Measurements from ENCODE around the gene ZFC3H1. TPM values are rescaled to one million over a fixed set of nuclear protein-coding genes. Genes with fewer than 3 reads are reported as not detected.

ZFC3H1 gene
- polyA plus RNA-seq, 3 donors = 12.5 to 57.0 (median 16.3) TPM

DNA sequence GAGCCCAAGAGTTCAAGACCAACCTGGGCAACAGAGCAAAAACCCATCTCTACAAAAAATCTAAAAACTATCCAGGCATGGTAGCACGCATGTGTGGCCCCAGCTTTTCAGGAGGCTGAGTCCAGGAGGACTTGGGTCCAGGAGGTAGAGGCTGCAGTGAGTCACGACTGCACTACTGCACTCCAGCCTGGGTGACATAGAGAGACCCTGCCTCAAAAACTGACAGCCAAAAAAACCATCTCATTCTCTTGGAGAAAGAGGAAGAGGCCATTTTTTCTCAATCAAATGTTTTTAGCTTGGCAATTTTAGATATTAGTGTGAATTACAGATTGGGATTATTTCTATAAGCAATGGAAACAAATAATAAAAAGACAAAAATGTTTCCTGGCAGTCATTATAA, 38.2 kb downstream of the ZFC3H1 start:
- Histone ChIP-seq H3K27ac (ENCODE audit: low read depth in 1 of 2, low read length in 2 of 2) (no peak overlapping the region), H3K79me2 (ENCODE audit: insufficient read depth, low read length) (peaks cover 18% of the 10 kb centered on the region), H3K9me3 (replicated peaks in 1 of 2; ENCODE audit: control insufficient read depth in 1 of 2, insufficient read depth in 1 of 2, low read length in 2 of 2) (no peaks in the 10 kb centered on the region), H3K4me2 (replicated peaks; ENCODE audit: extremely low read depth, low read length, poor library complexity, severe bottlenecking) (no peak overlapping the region), H2AFZ (ENCODE audit: insufficient read depth, low read depth, low read length, poor library complexity, severe bottlenecking) (no peak overlapping the region), H3K4me1 (ENCODE audit: control insufficient read depth in 1 of 2, insufficient read depth in 2 of 2, low read length in 2 of 2) (peaks cover 0 to 9% of the 10 kb centered on the region in 2 donors), H3K27me3 (ENCODE audit: control insufficient read depth in 2 of 2, insufficient read depth in 2 of 2, low read length in 2 of 2) (no peaks in the 10 kb centered on the region), H3K4me3 (replicated peaks in 1 of 3; ENCODE audit: low read depth in 2 of 3, low read length in 3 of 3) (no peak overlapping the region), H4K20me1 (ENCODE audit: insufficient read depth, low read length) (peaks cover 89% of the 10 kb centered on the region), H3K9ac (ENCODE audit: insufficient read depth, low read length, poor library complexity, severe bottlenecking) (no peak overlapping the region), H3K36me3 (replicated peaks in 1 of 2; ENCODE audit: control insufficient read depth in 1 of 2, insufficient read depth in 2 of 2, low read length in 2 of 2) (peaks cover 94 to 99% of the 10 kb centered on the region in 2 donors)
- no peak for DNase-seq
- Mint-ChIP-seq H3K27ac (peak overlapping the region in 2 of 7 donors; percentile 41 to 71), H3K36me3 (peaks cover 73 to 91% of the 10 kb centered on the region in 2 donors), H3K9me3 (no peaks in the 10 kb centered on the region), H3K4me3 (no peak overlapping the region), H3K4me1 (peaks cover 5% of the 10 kb centered on the region), H3K27me3 (ENCODE audit: low read depth in 3 of 3) (peaks cover 0 to 3% (median 0%) of the 10 kb centered on the region in 3 donors)
- no CpG with 5 or more reads among the region's 2 CpGs for WGBS (ENCODE audit: insufficient coverage)
- intact Hi-C loops (cut with micrococcal nuclease) = no loop called here
- TF ChIP-seq, protein P1, sequence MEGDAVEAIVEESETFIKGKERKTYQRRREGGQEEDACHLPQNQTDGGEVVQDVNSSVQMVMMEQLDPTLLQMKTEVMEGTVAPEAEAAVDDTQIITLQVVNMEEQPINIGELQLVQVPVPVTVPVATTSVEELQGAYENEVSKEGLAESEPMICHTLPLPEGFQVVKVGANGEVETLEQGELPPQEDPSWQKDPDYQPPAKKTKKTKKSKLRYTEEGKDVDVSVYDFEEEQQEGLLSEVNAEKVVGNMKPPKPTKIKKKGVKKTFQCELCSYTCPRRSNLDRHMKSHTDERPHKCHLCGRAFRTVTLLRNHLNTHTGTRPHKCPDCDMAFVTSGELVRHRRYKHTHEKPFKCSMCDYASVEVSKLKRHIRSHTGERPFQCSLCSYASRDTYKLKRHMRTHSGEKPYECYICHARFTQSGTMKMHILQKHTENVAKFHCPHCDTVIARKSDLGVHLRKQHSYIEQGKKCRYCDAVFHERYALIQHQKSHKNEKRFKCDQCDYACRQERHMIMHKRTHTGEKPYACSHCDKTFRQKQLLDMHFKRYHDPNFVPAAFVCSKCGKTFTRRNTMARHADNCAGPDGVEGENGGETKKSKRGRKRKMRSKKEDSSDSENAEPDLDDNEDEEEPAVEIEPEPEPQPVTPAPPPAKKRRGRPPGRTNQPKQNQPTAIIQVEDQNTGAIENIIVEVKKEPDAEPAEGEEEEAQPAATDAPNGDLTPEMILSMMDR (IDR thresholded peaks at IDR 0.05) = no peak

GRCh38 chr12:71621938-71622337, 41.7 kb downstream of the ZFC3H1 start:
- no peak overlapping the region for H3K4me3 Mint-ChIP-seq

More at GRCh38 chr12:71621938-71622337, 41.7 kb downstream of the ZFC3H1 start:
- no peaks in the 10 kb centered on the region for H3K9me3 Mint-ChIP-seq
- 100% methylated on average over 1 of the region's 1 CpG for WGBS (ENCODE audit: insufficient coverage)
- Histone ChIP-seq H3K9ac (ENCODE audit: insufficient read depth, low read length, poor library complexity, severe bottlenecking) (no peak overlapping the region), H3K27me3 (ENCODE audit: control insufficient read depth in 2 of 2, insufficient read depth in 2 of 2, low read length in 2 of 2) (no peaks in the 10 kb centered on the region), H3K36me3 (replicated peaks in 1 of 2; ENCODE audit: control insufficient read depth in 1 of 2, insufficient read depth in 2 of 2, low read length in 2 of 2) (peaks cover 95 to 99% of the 10 kb centered on the region in 2 donors), H3K79me2 (ENCODE audit: insufficient read depth, low read length) (peaks cover 18% of the 10 kb centered on the region), H3K4me1 (ENCODE audit: control insufficient read depth in 1 of 2, insufficient read depth in 2 of 2, low read length in 2 of 2) (peaks cover 0 to 9% of the 10 kb centered on the region in 2 donors), H4K20me1 (ENCODE audit: insufficient read depth, low read length) (peaks cover 78% of the 10 kb centered on the region), H3K4me3 (replicated peaks in 1 of 3; ENCODE audit: low read depth in 2 of 3, low read length in 3 of 3) (no peak overlapping the region), H3K4me2 (replicated peaks; ENCODE audit: extremely low read depth, low read length, poor library complexity, severe bottlenecking) (no peak overlapping the region), H3K27ac (ENCODE audit: low read depth in 1 of 2, low read length in 2 of 2) (no peak overlapping the region), H3K9me3 (replicated peaks in 1 of 2; ENCODE audit: control insufficient read depth in 1 of 2, insufficient read depth in 1 of 2, low read length in 2 of 2) (no peaks in the 10 kb centered on the region), H2AFZ (ENCODE audit: insufficient read depth, low read depth, low read length, poor library complexity, severe bottlenecking) (no peak overlapping the region)
- H3K4me1 Mint-ChIP-seq = peaks cover 5% of the 10 kb centered on the region
- intact Hi-C loops (cut with micrococcal nuclease) = no loop called here
- H3K27ac Mint-ChIP-seq = peak overlapping the region in 3 of 7 donors; percentile 15 to 34 (median 16)
- peaks cover 82 to 99% of the 10 kb centered on the region in 2 donors for H3K36me3 Mint-ChIP-seq
- peaks cover 0 to 3% (median 0%) of the 10 kb centered on the region in 3 donors for H3K27me3 Mint-ChIP-seq (ENCODE audit: low read depth in 3 of 3)
- TF ChIP-seq, protein P1 (IDR thresholded peaks at IDR 0.05) = no peak
- no peak for DNase-seq

Measured in CD14-positive monocyte (primary cell).